PC-3 (cell line): ENCODE results near the gene ANKS6.

Source experiments
- EZH2 ChIP-seq: fragments of 300-600 bp; sonication (generic); IDR thresholded peaks from one replicate; pipeline ENCODE4 v1.6.1; 2017; ENCODE audit warnings: antibody characterized with exemption, mild to moderate bottlenecking, low read length; ENCODE audit not compliant: unreplicated experiment
- EZH2phosphoT487 ChIP-seq: fragments of 300-600 bp; sonication (generic); IDR thresholded peaks from 2 replicates; pipeline ENCODE4 v1.6.1; 2018; ENCODE audit warnings: mild to moderate bottlenecking, antibody characterized with exemption, low read length, borderline replicate concordance
- TF ChIP-seq, protein P1 (sequence below): fragments of 300-600 bp; sonication (generic); conservative IDR thresholded peaks from 2 replicates; pipeline ENCODE4 v1.5.1; 2017; ENCODE audit warnings: antibody characterized with exemption, low read depth, mild to moderate bottlenecking, low read length

DNA sequence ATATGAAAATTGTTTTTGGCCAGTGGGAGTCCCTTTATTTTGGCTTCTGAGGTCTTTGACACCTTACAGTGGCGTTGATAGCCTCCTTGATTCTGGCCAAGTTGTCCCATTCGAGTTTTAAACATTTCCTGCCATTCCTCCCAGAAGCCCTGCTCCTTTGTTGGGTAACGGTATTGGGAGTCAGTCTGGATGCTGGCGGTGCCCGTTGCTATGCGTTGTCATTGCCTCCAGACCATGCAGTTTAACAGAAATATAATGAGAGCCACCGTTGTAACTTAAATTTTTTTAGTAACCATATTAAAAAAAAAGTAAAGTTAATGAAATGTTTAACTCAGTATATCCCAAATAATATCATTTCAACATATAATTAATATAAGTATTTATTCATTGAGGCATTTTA lies 46.2 kb upstream of the ANKS6 start:
- TF ChIP-seq, protein P1, sequence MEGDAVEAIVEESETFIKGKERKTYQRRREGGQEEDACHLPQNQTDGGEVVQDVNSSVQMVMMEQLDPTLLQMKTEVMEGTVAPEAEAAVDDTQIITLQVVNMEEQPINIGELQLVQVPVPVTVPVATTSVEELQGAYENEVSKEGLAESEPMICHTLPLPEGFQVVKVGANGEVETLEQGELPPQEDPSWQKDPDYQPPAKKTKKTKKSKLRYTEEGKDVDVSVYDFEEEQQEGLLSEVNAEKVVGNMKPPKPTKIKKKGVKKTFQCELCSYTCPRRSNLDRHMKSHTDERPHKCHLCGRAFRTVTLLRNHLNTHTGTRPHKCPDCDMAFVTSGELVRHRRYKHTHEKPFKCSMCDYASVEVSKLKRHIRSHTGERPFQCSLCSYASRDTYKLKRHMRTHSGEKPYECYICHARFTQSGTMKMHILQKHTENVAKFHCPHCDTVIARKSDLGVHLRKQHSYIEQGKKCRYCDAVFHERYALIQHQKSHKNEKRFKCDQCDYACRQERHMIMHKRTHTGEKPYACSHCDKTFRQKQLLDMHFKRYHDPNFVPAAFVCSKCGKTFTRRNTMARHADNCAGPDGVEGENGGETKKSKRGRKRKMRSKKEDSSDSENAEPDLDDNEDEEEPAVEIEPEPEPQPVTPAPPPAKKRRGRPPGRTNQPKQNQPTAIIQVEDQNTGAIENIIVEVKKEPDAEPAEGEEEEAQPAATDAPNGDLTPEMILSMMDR, result no peak
- no peak for TF ChIP-seq EZH2
- no peak for TF ChIP-seq EZH2phosphoT487
